Neural progenitor cell (in vitro differentiated cells): Measurements from ENCODE around the gene SLC66A3. TPM values are rescaled to one million over a fixed set of nuclear protein-coding genes. Genes with fewer than 3 reads are reported as not detected.

Experiments used
- DNase-seq: peaks from one replicate; pipeline ENCODE4 v3.0.0-alpha.2; 2016; ENCODE audit warnings: low spot score
- H2AFZ ChIP-seq: fragments of 200-600 bp; sonication (generic); replicated peaks from 2 replicates; pipeline ENCODE4 v1.6.1; 2016; ENCODE audit warnings: antibody characterized with exemption
- H3F3A ChIP-seq: fragments of 200-600 bp; sonication (generic); 2 replicates; pipeline ENCODE4 v1.6.1; 2016; ENCODE audit warnings: antibody characterized with exemption, low read depth
- H3K27ac ChIP-seq: fragments of 200-600 bp; sonication (generic); 2 replicates; pipeline ENCODE4 v1.5.1; 2016; ENCODE audit warnings: mild to moderate bottlenecking
- H3K27me3 ChIP-seq: fragments of 200-600 bp; sonication (generic); 2 replicates; pipeline ENCODE4 v1.6.1; 2016; ENCODE audit warnings: mild to moderate bottlenecking, moderate library complexity
- H3K36me3 ChIP-seq: fragments of 200-600 bp; sonication (generic); 2 replicates; pipeline ENCODE4 v1.5.1; 2016
- H3K4me1 ChIP-seq: fragments of 200-600 bp; sonication (generic); 2 replicates; pipeline ENCODE4 v1.6.1; 2016; ENCODE audit warnings: mixed run types
- H3K4me2 ChIP-seq: fragments of 200-600 bp; sonication (generic); 2 replicates; pipeline ENCODE4 v1.6.1; 2016
- H3K4me3 ChIP-seq: fragments of 200-600 bp; sonication (generic); 2 replicates; pipeline ENCODE4 v1.5.1; 2016
- H3K79me2 ChIP-seq: fragments of 200-600 bp; sonication (generic); 2 replicates; pipeline ENCODE4 v1.6.1; 2016; ENCODE audit warnings: low read depth
- H3K9ac ChIP-seq: fragments of 200-600 bp; sonication (generic); 2 replicates; pipeline ENCODE4 v1.6.1; 2016
- H3K9me3 ChIP-seq: fragments of 200-600 bp; sonication (generic); 2 replicates; pipeline ENCODE4 v1.5.1; 2016; ENCODE audit warnings: low read depth
- H4K20me1 ChIP-seq: fragments of 200-600 bp; sonication (generic); 2 replicates; pipeline ENCODE4 v1.6.1; 2016; ENCODE audit warnings: low read depth
- H3K27ac Mint-ChIP-seq: 3 replicates; pipeline ENCODE4 v1.8.0; 2021; ENCODE audit warnings: mixed read lengths
- H3K27me3 Mint-ChIP-seq: 2 replicates; pipeline ENCODE4 v1.8.0; 2022; ENCODE audit warnings: low read depth, mild to moderate bottlenecking, inconsistent platforms, moderate library complexity, mixed read lengths; ENCODE audit not compliant: insufficient read depth
- H3K36me3 Mint-ChIP-seq: 3 replicates; pipeline ENCODE4 v1.8.0; 2021; ENCODE audit warnings: mixed read lengths
- H3K4me1 Mint-ChIP-seq: 3 replicates; pipeline ENCODE4 v1.8.0; 2021; ENCODE audit warnings: mixed read lengths
- H3K4me3 Mint-ChIP-seq: 3 replicates; pipeline ENCODE4 v1.8.0; 2021; ENCODE audit warnings: mild to moderate bottlenecking, moderate library complexity, mixed read lengths
- H3K9me3 Mint-ChIP-seq: 3 replicates; pipeline ENCODE4 v1.8.0; 2020; ENCODE audit warnings: mixed read lengths
- EZH2 ChIP-seq: fragments of 200-600 bp; sonication (generic); IDR thresholded peaks from 2 replicates; pipeline ENCODE4 v1.6.1; 2017; ENCODE audit warnings: antibody characterized with exemption, mild to moderate bottlenecking, moderate library complexity
- EZH2phosphoT487 ChIP-seq: fragments of 200-600 bp; sonication (generic); IDR thresholded peaks from 2 replicates; pipeline ENCODE4 v1.6.1; 2017; ENCODE audit warnings: antibody characterized with exemption
- total RNA-seq: library from RNA; depleted of rRNA; stranded (reverse); fragments of >200 nt; gene quantifications from 2 replicates; pipeline ENCODE4 v1.2.3, GENCODE V29; 2015; ENCODE audit warnings: low replicate concordance
- TF ChIP-seq, protein P1 (sequence below): fragments of 200-600 bp; sonication (generic); IDR thresholded peaks from 2 replicates; pipeline ENCODE4 v1.5.1; 2017; ENCODE audit warnings: antibody characterized with exemption, mild to moderate bottlenecking

The SLC66A3 gene
- total RNA-seq, 1 donor from 2014 or later: 19.3 TPM

DNA sequence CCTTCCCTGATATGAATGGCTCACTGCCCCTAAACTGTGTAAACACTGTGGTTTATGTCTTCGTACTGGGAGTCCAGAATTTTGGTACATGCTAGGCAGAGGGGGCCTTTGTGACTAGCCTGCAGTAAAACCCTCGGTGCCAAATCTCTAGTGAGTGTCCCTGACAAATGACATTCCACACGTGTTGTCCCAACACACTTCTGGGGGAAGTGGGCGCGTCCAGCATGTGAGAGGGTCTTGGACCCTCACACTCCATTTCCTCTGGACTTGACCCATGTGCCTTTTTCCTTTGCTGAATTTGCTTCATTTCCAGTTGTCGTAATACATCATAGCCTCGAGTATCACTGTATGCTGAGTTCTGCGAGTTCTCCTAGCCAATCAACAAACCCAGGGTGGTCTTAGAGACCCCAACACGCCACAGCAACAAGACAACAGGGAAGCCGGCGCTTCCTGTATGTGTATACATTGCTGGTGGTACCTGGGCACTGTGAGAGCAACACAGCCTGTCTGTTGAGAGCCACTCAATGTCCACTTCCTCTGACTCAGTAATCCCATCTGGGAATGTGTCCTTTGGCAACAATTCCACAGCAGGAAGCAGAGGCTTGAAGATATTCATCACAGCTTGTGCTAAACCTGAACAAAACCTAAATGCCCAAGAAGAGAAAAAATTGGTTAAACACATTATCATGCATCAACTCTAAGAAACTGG, 26.9 kb upstream of the SLC66A3 start:
- H3K9ac ChIP-seq: no peak overlapping the region
- Mint-ChIP-seq H3K4me3 (no peak overlapping the region), H3K27me3 (peaks cover 23% of the 10 kb centered on the region), H3K4me1 (peaks cover 35% of the 10 kb centered on the region), H3K27ac (no peak overlapping the region), H3K36me3 (no peaks in the 10 kb centered on the region), H3K9me3 (no peaks in the 10 kb centered on the region)
- no peak overlapping the region for H3K4me2 ChIP-seq
- H3K4me3 ChIP-seq: no peak overlapping the region
- no peaks in the 10 kb centered on the region for H4K20me1 ChIP-seq
- H3K36me3 ChIP-seq: no peaks in the 10 kb centered on the region
- no peaks in the 10 kb centered on the region for H3K79me2 ChIP-seq
- TF ChIP-seq, protein P1, sequence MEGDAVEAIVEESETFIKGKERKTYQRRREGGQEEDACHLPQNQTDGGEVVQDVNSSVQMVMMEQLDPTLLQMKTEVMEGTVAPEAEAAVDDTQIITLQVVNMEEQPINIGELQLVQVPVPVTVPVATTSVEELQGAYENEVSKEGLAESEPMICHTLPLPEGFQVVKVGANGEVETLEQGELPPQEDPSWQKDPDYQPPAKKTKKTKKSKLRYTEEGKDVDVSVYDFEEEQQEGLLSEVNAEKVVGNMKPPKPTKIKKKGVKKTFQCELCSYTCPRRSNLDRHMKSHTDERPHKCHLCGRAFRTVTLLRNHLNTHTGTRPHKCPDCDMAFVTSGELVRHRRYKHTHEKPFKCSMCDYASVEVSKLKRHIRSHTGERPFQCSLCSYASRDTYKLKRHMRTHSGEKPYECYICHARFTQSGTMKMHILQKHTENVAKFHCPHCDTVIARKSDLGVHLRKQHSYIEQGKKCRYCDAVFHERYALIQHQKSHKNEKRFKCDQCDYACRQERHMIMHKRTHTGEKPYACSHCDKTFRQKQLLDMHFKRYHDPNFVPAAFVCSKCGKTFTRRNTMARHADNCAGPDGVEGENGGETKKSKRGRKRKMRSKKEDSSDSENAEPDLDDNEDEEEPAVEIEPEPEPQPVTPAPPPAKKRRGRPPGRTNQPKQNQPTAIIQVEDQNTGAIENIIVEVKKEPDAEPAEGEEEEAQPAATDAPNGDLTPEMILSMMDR: no peak
- TF ChIP-seq EZH2phosphoT487 (no peak), EZH2 (no peak)
- peaks cover 4% of the 10 kb centered on the region for H3K4me1 ChIP-seq
- DNase-seq: no peak
- peaks cover 17% of the 10 kb centered on the region for H3K27me3 ChIP-seq
- H3F3A ChIP-seq: peaks cover 2% of the 10 kb centered on the region
- H3K27ac ChIP-seq: no peak overlapping the region
- H3K9me3 ChIP-seq: no peaks in the 10 kb centered on the region
- no peak overlapping the region for H2AFZ ChIP-seq

DNA sequence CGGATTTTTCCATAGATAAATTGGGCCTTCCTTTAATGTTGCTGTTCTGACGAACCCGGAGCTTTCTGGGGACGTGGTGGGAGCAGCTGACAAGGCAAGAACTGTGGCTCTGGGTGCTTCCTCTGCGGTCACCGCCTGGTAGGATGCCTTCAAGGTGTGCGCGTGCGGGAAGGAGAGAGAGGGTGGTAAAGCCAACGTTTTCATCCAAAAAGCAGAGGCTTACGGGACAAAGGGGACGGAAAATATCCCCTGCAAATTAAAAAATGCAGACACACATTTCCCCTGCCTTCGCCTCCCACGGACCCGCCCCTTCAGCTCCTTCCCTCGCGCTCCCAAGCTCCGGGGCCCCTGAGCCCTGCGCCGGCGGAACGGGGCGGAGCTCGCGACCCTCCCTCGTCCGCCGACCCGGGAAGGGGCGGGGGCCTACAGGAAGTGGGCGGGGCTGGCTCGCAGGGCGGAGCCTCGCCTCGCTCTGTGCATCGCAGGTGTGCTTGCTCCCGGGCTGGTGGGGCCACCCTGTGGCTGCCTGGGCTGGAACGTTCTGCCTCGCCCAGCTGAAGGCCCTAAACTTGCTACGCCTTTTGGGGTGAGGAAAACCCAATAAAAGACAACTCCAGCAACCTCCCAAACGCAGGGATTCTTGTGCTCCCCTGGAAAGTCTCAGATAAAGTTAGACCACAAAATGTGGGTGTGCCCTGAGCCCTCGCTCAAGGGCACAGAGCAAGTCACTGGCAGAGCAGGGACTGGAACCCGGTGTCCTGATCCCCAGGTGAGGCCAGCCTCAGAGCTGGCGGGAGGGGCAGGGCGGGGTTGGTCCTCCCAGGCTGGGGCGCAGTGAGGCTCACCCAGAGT, 25.4 kb upstream of the SLC66A3 start:
- H3K4me1 ChIP-seq: peaks cover 12% of the 10 kb centered on the region
- Mint-ChIP-seq H3K27me3 (peaks cover 18% of the 10 kb centered on the region), H3K4me1 (peaks cover 43% of the 10 kb centered on the region), H3K4me3 (peak overlapping the region; percentile 79), H3K9me3 (no peaks in the 10 kb centered on the region), H3K36me3 (no peaks in the 10 kb centered on the region), H3K27ac (no peak overlapping the region)
- no peak overlapping the region for H3K9ac ChIP-seq
- no peaks in the 10 kb centered on the region for H3K9me3 ChIP-seq
- H3K36me3 ChIP-seq: no peaks in the 10 kb centered on the region
- peaks cover 14% of the 10 kb centered on the region for H3K27me3 ChIP-seq
- H3K79me2 ChIP-seq: no peaks in the 10 kb centered on the region
- TF ChIP-seq, protein P1: peak; percentile 56
- no peak for TF ChIP-seq EZH2phosphoT487
- no peaks in the 10 kb centered on the region for H4K20me1 ChIP-seq
- H3K4me3 ChIP-seq: peak overlapping the region; percentile 30
- H2AFZ ChIP-seq: peak overlapping the region; percentile 61
- H3K27ac ChIP-seq: no peak overlapping the region
- H3K4me2 ChIP-seq: peak overlapping the region; percentile 67
- peaks cover 9% of the 10 kb centered on the region for H3F3A ChIP-seq
- DNase-seq: peak; percentile 93

DNA sequence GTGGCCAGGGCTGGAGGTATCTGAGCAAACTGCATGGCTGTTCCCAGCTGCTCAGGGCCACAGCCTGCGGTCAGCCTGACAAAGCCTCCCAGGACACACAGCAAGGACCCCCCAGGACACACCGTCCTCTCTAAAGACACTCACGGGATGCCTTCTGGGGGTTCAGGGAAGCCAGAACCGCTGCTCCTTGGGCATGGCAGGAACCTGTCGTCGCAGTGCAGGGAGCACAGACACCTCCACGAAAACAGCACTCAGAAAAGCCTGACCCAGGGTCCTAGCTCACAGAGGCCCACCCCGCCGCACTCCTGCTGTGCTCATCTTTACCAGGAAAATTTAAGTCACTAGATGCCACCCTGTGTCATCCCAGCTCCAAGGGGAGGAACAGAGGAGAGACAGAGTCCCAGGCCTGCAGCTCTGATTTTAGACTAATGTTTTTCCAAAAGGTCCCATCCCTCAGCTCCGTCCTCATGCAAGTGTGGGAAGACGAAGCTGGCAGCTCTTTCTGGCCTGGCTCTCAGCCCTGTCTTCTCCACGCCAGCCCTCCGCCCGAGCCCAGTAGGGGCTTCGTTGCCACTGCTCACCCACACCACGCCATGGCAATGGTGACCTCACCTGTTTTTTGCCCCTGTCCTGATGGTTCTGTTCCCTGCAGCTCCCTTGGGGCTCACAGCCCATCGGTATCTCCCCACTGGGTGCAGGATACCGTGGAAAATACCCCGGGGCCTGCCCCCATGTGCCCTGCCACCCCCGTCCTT, 23.9 kb upstream of the SLC66A3 start:
- Mint-ChIP-seq H3K4me1 (peaks cover 35% of the 10 kb centered on the region), H3K36me3 (no peaks in the 10 kb centered on the region), H3K27me3 (peaks cover 21% of the 10 kb centered on the region), H3K27ac (no peak overlapping the region), H3K9me3 (no peaks in the 10 kb centered on the region), H3K4me3 (peak overlapping the region; percentile 7)
- Histone ChIP-seq H3K4me3 (no peak overlapping the region), H2AFZ (no peak overlapping the region), H3K36me3 (no peaks in the 10 kb centered on the region), H3K27ac (no peak overlapping the region), H4K20me1 (no peaks in the 10 kb centered on the region), H3K79me2 (no peaks in the 10 kb centered on the region), H3K27me3 (peaks cover 11% of the 10 kb centered on the region), H3K4me2 (no peak overlapping the region), H3F3A (peaks cover 9% of the 10 kb centered on the region), H3K9me3 (no peaks in the 10 kb centered on the region), H3K9ac (no peak overlapping the region), H3K4me1 (peaks cover 12% of the 10 kb centered on the region)
- no peak for DNase-seq
- TF ChIP-seq EZH2phosphoT487 (no peak), EZH2 (no peak)
- TF ChIP-seq, protein P1: no peak
